H9 (cell line): ENCODE measurements around the gene AFAP1L1. TPM values are rescaled to one million over a fixed set of nuclear protein-coding genes. Genes with fewer than 3 reads are reported as not detected.

Experiments
- DNase-seq: peaks from one replicate; pipeline ENCODE4 v3.0.0-alpha.2; 2017
- H2AFZ ChIP-seq: one replicate; pipeline ENCODE4 v1.6.1; 2013; ENCODE audit warnings: mild to moderate bottlenecking, low read length, control low read depth, moderate library complexity
- H2AK5ac ChIP-seq: 2 replicates; pipeline ENCODE4 v1.6.1; 2013; ENCODE audit warnings: low read length, control low read depth, mixed read lengths; ENCODE audit not compliant: insufficient read length
- H2BK120ac ChIP-seq: one replicate; pipeline ENCODE4 v1.6.1; 2013; ENCODE audit warnings: low read depth, mild to moderate bottlenecking, low read length, control low read depth, inconsistent platforms; ENCODE audit not compliant: poor library complexity, severe bottlenecking
- H2BK12ac ChIP-seq: 2 replicates; pipeline ENCODE4 v1.6.1; 2013; ENCODE audit warnings: low read length, control low read depth, mixed read lengths, low read depth; ENCODE audit not compliant: insufficient read length
- H2BK15ac ChIP-seq: 2 replicates; pipeline ENCODE4 v1.6.1; 2013; ENCODE audit warnings: low read depth, low read length, control low read depth
- H2BK20ac ChIP-seq: one replicate; pipeline ENCODE4 v1.6.1; 2013; ENCODE audit warnings: low read depth, mild to moderate bottlenecking, low read length, control low read depth, inconsistent platforms; ENCODE audit not compliant: poor library complexity, severe bottlenecking
- H2BK5ac ChIP-seq: 2 replicates; pipeline ENCODE4 v1.6.1; 2013; ENCODE audit warnings: low read length, control low read depth, mixed read lengths; ENCODE audit not compliant: insufficient read length
- H3K14ac ChIP-seq: 2 replicates; pipeline ENCODE4 v1.6.1; 2013; ENCODE audit warnings: low read length, control low read depth; ENCODE audit not compliant: insufficient read depth
- H3K18ac ChIP-seq: 2 replicates; pipeline ENCODE4 v1.6.1; 2013; ENCODE audit warnings: low read depth, mild to moderate bottlenecking, mixed read lengths, low read length, control low read depth; ENCODE audit not compliant: insufficient read length
- H3K23ac ChIP-seq: 2 replicates; pipeline ENCODE4 v1.6.1; 2013; ENCODE audit warnings: low read length, control low read depth, mixed read lengths, low read depth; ENCODE audit not compliant: insufficient read length
- H3K23me2 ChIP-seq: 2 replicates; pipeline ENCODE4 v1.6.1; 2013; ENCODE audit warnings: low read depth, mild to moderate bottlenecking, mixed read lengths, low read length, control low read depth; ENCODE audit not compliant: insufficient read length, poor library complexity, severe bottlenecking
- H3K27ac ChIP-seq: 2 replicates; pipeline ENCODE4 v1.5.1; 2013; ENCODE audit warnings: low read length, control low read depth, mixed read lengths, low read depth; ENCODE audit not compliant: insufficient read length
- H3K27me3 ChIP-seq: 2 replicates; pipeline ENCODE4 v1.6.1; 2013; ENCODE audit warnings: low read length, control low read depth, inconsistent platforms; ENCODE audit not compliant: insufficient read depth
- H3K4ac ChIP-seq: 2 replicates; pipeline ENCODE4 v1.6.1; 2013; ENCODE audit warnings: low read depth, mild to moderate bottlenecking, control low read depth, inconsistent platforms, low read length, moderate library complexity
- H3K4me1 ChIP-seq: 2 replicates; pipeline ENCODE4 v1.6.1; 2013; ENCODE audit warnings: low read length, control low read depth, inconsistent platforms; ENCODE audit not compliant: insufficient read depth
- H3K4me2 ChIP-seq: 2 replicates; pipeline ENCODE4 v1.6.1; 2013; ENCODE audit warnings: low read length, control low read depth, mixed read lengths; ENCODE audit not compliant: insufficient read length, insufficient read depth
- H3K56ac ChIP-seq: 2 replicates; pipeline ENCODE4 v1.6.1; 2013; ENCODE audit warnings: low read depth, mild to moderate bottlenecking, mixed read lengths, low read length, control low read depth; ENCODE audit not compliant: insufficient read length
- H3K79me1 ChIP-seq: 2 replicates; pipeline ENCODE4 v1.6.1; 2013; ENCODE audit warnings: low read depth, mild to moderate bottlenecking, moderate library complexity, low read length, control low read depth, inconsistent platforms; ENCODE audit not compliant: insufficient read depth, poor library complexity, severe bottlenecking
- H3K79me2 ChIP-seq: 2 replicates; pipeline ENCODE4 v1.6.1; 2013; ENCODE audit warnings: low read length, control low read depth, inconsistent platforms; ENCODE audit not compliant: insufficient read depth
- H3K9ac ChIP-seq: 2 replicates; pipeline ENCODE4 v1.6.1; 2013; ENCODE audit warnings: low read length, control low read depth, mixed read lengths; ENCODE audit not compliant: insufficient read length; ENCODE audit errors: extremely low read depth
- H3K9me3 ChIP-seq: one replicate; pipeline ENCODE4 v1.6.1; 2013; ENCODE audit warnings: low read depth, low read length, inconsistent platforms; ENCODE audit not compliant: control insufficient read depth
- H3T11ph ChIP-seq: one replicate; pipeline ENCODE4 v1.6.1; 2013; ENCODE audit warnings: mild to moderate bottlenecking, low read length, control low read depth, inconsistent platforms
- H4K20me1 ChIP-seq: one replicate; pipeline ENCODE4 v1.6.1; 2013; ENCODE audit not compliant: control insufficient read depth, insufficient read length, insufficient read depth
- H4K5ac ChIP-seq: 2 replicates; pipeline ENCODE4 v1.6.1; 2013; ENCODE audit warnings: low read depth, mild to moderate bottlenecking, mixed read lengths, low read length, control low read depth; ENCODE audit not compliant: insufficient read length
- H4K8ac ChIP-seq: replicated peaks from 2 replicates; pipeline ENCODE4 v1.6.1; 2013; ENCODE audit warnings: low read length, control low read depth, mixed read lengths, low read depth; ENCODE audit not compliant: insufficient read length
- H4K91ac ChIP-seq: 2 replicates; pipeline ENCODE4 v1.6.1; 2013; ENCODE audit warnings: low read depth, mild to moderate bottlenecking, moderate library complexity, mixed read lengths, low read length, control low read depth; ENCODE audit not compliant: insufficient read length
- H3K27ac Mint-ChIP-seq, 3 experiments: 2 replicates in 2 of 3; 3 replicates in 1 of 3; pipeline ENCODE4 v1.8.0; 2020 to 2021; ENCODE audit warnings: mixed read lengths in 3 of 3, mild to moderate bottlenecking in 1 of 3, moderate library complexity in 1 of 3
- H3K27me3 Mint-ChIP-seq: 2 replicates; pipeline ENCODE4 v1.8.0; 2021; ENCODE audit warnings: low read depth, mild to moderate bottlenecking, moderate library complexity, mixed read lengths
- H3K36me3 Mint-ChIP-seq, 3 experiments: 2 replicates in 2 of 3; 3 replicates in 1 of 3; pipeline ENCODE4 v1.8.0; 2020 to 2021; ENCODE audit warnings: low read depth in 3 of 3, mixed read lengths in 3 of 3; ENCODE audit not compliant: insufficient read depth in 1 of 3
- H3K4me1 Mint-ChIP-seq, 2 experiments: 2 replicates each; pipeline ENCODE4 v1.8.0; 2020; ENCODE audit warnings: mixed read lengths in 2 of 2
- H3K4me3 Mint-ChIP-seq, 2 experiments: 2 replicates in 1 of 2; 3 replicates in 1 of 2; pipeline ENCODE4 v1.8.0; 2020 to 2021; ENCODE audit warnings: mild to moderate bottlenecking in 2 of 2, mixed read lengths in 2 of 2, moderate library complexity in 1 of 2
- H3K9me3 Mint-ChIP-seq, 2 experiments: 2 replicates in 1 of 2; 3 replicates in 1 of 2; pipeline ENCODE4 v1.8.0; 2020; ENCODE audit warnings: mild to moderate bottlenecking in 2 of 2, mixed read lengths in 2 of 2, moderate library complexity in 1 of 2
- CTCF ChIP-seq: fragments of 200-600 bp; sonication (generic); conservative IDR thresholded peaks from 3 replicates; pipeline ENCODE4 v1.8.0; 2021; ENCODE audit warnings: antibody characterized with exemption, mild to moderate bottlenecking
- WGBS: extraction: QIAGEN DNeasy Blood & Tissue Kit; methylation state at CpG from one replicate; pipeline ENCODE4 v1.1.7; 2013; ENCODE audit warnings: missing lambda C conversion rate, low lambda C conversion rate, mixed read lengths; ENCODE audit not compliant: insufficient read length; ENCODE audit errors: extremely low coverage; 5-methylcytosine and 5-hydroxymethylcytosine counted together
- total RNA-seq: library from RNA; stranded (reverse); gene quantifications from 2 replicates; pipeline ENCODE4 v1.2.1, GENCODE V29; 2021

The AFAP1L1 gene
- total RNA-seq, 1 experiment from 2014 or later: 1.8 TPM

GRCh38 chr5:149310488-149310887 is 38.8 kb downstream of the AFAP1L1 start:
- Histone ChIP-seq H3K23ac (no peak overlapping the region), H2BK20ac (no peak overlapping the region), H3K9me3 (no peaks in the 10 kb centered on the region), H2BK5ac (no peak overlapping the region), H3K27me3 (no peaks in the 10 kb centered on the region), H3K9ac (no peak overlapping the region), H3K14ac (no peak overlapping the region), H2BK15ac (no peak overlapping the region), H4K8ac (no peak overlapping the region), H2AFZ (no peak overlapping the region), H4K20me1 (no peaks in the 10 kb centered on the region), H2BK12ac (no peak overlapping the region), H2BK120ac (no peak overlapping the region), H3K18ac (no peak overlapping the region), H4K5ac (no peak overlapping the region), H2AK5ac (no peak overlapping the region), H3K4me2 (no peak overlapping the region), H4K91ac (no peak overlapping the region), H3K27ac (no peak overlapping the region), H3K79me2 (no peaks in the 10 kb centered on the region), H3T11ph (no peak overlapping the region), H3K4me1 (no peaks in the 10 kb centered on the region), H3K56ac (no peak overlapping the region), H3K79me1 (no peaks in the 10 kb centered on the region), H3K4ac (no peak overlapping the region), H3K23me2 (no peaks in the 10 kb centered on the region)
- WGBS: no CpG with 5 or more reads among the region's 4 CpGs
- Mint-ChIP-seq H3K27me3 (no peaks in the 10 kb centered on the region; the same call in none of the 2 replicates), H3K36me3 (no peaks in the 10 kb centered on the region), H3K4me1 (peaks cover 10 to 13% of the 10 kb centered on the region in 2 experiments), H3K27ac (no peak overlapping the region), H3K9me3 (no peaks in the 10 kb centered on the region), H3K4me3 (no peak overlapping the region)
- DNase-seq: no peak
- TF ChIP-seq CTCF: no peak
